Keratinocyte (primary cell): ENCODE data around the gene CDCA4. TPM values are rescaled to one million over a fixed set of nuclear protein-coding genes. Genes with fewer than 3 reads are reported as not detected.
"Not testable (repeated sequence)": the region's sequence is repeated elsewhere in the genome, so short reads cannot be mapped to it uniquely, and the experiment has no call there.

ENCODE experiments used
- DNase-seq: peaks from one replicate; pipeline ENCODE4 v3.0.0-alpha.2; 2011; ENCODE audit warnings: low read depth, missing footprints, low spot score
- FAIRE-seq: peaks from 2 replicates; lab custom pipeline; 2011; peaks lifted over from hg19 to GRCh38; lab: Jason Lieb, UNC
- H2AFZ ChIP-seq: 2 replicates; pipeline ENCODE4 v1.6.0; 2012; ENCODE audit warnings: low read length, control low read depth, inconsistent platforms; ENCODE audit not compliant: control insufficient read depth
- H3K27ac ChIP-seq: 2 replicates; pipeline ENCODE4 v1.5.1; 2011; ENCODE audit warnings: low read length; ENCODE audit not compliant: control insufficient read depth, insufficient read depth
- H3K27me3 ChIP-seq: 3 replicates; pipeline ENCODE4 v1.6.0; 2011; ENCODE audit warnings: low read length; ENCODE audit not compliant: control insufficient read depth, insufficient read depth; ENCODE audit errors: extremely low read depth
- H3K36me3 ChIP-seq, 2 experiments: 2 replicates in 1 of 2; 3 replicates in 1 of 2; pipeline ENCODE4 v1.5.1; 2011; ENCODE audit warnings: low read length in 2 of 2, mild to moderate bottlenecking in 1 of 2; ENCODE audit not compliant: control insufficient read depth in 2 of 2, insufficient read depth in 2 of 2; ENCODE audit errors: extremely low read depth in 1 of 2
- H3K4me1 ChIP-seq: 3 replicates; pipeline ENCODE4 v1.5.1; 2011; ENCODE audit warnings: low read length; ENCODE audit not compliant: control insufficient read depth, insufficient read depth; ENCODE audit errors: extremely low read depth
- H3K4me2 ChIP-seq: 3 replicates; pipeline ENCODE4 v1.6.0; 2011; ENCODE audit warnings: low read depth, low read length; ENCODE audit not compliant: control insufficient read depth, insufficient read depth; ENCODE audit errors: extremely low read depth
- H3K4me3 ChIP-seq, 3 experiments: fragments of 200-600 bp in 1 of 3; sonication (generic) in 1 of 3; 2 replicates in 2 of 3; 3 replicates in 1 of 3; pipeline ENCODE4 v1.5.1; 2011 to 2016; ENCODE audit warnings: low read length in 3 of 3, mild to moderate bottlenecking in 3 of 3, control low read depth in 2 of 3, inconsistent platforms in 1 of 3, low read depth in 1 of 3, mixed read lengths in 1 of 3, mixed run types in 1 of 3, moderate library complexity in 1 of 3; ENCODE audit not compliant: control insufficient read depth in 2 of 3, insufficient read depth in 2 of 3; ENCODE audit errors: extremely low read depth in 1 of 3
- H3K79me2 ChIP-seq: 2 replicates; pipeline ENCODE4 v1.6.0; 2012; ENCODE audit warnings: low read length; ENCODE audit not compliant: control insufficient read depth, insufficient read depth
- H3K9ac ChIP-seq: 3 replicates; pipeline ENCODE4 v1.6.0; 2011; ENCODE audit warnings: low read length; ENCODE audit not compliant: control insufficient read depth, insufficient read depth; ENCODE audit errors: extremely low read depth
- H3K9me1 ChIP-seq: 3 replicates; pipeline ENCODE4 v1.6.0; 2011; ENCODE audit warnings: low read length; ENCODE audit not compliant: control insufficient read depth, insufficient read depth; ENCODE audit errors: extremely low read depth
- H3K9me3 ChIP-seq: 2 replicates; pipeline ENCODE4 v1.5.1; 2012; ENCODE audit warnings: low read depth, low read length; ENCODE audit not compliant: control insufficient read depth
- H4K20me1 ChIP-seq: 3 replicates; pipeline ENCODE4 v1.6.0; 2011; ENCODE audit warnings: low read length; ENCODE audit not compliant: control insufficient read depth, insufficient read depth; ENCODE audit errors: extremely low read depth
- CTCF ChIP-seq, 3 experiments: IDR thresholded peaks in 1 of 3; conservative IDR thresholded peaks in 1 of 3; optimal IDR thresholded peaks in 1 of 3; 2 replicates in 2 of 3; 3 replicates in 1 of 3; pipeline versions ENCODE3 to v1.5.1; 2011; ENCODE audit warnings: low read length in 3 of 3, mild to moderate bottlenecking in 3 of 3, moderate library complexity in 2 of 3, control low read depth in 1 of 3, inconsistent platforms in 1 of 3; ENCODE audit not compliant: insufficient read depth in 2 of 3; ENCODE audit errors: extremely low read depth in 1 of 3
- EZH2 ChIP-seq: IDR thresholded peaks from one replicate; pipeline ENCODE4 v1.6.1; 2012; ENCODE audit warnings: inconsistent platforms, mild to moderate bottlenecking, low read length, moderate library complexity
- dilution Hi-C: fragments of 300-500 bp; cut with MboI; formaldehyde crosslinking; loops from one replicate; pipeline ENCODE4 v1.7.0; 2020; ENCODE audit warnings: low sequenced_read_pairs; ENCODE audit not compliant: extremely low pct_ligation_motif_present
- polyA plus RNA-seq, 5 experiments: library from polyadenylated mRNA; depleted of rRNA in 3 of 5; stranded (reverse) in 3 of 5; stranded (forward) in 1 of 5; unstranded in 1 of 5; fragments of >200 nt; gene quantifications; 1 replicate in 1 of 5; 2 replicates in 3 of 5; 3 replicates in 1 of 5; pipeline versions ENCODE4 v1.2.1 to v1.2.3, GENCODE V29; 2011 to 2012; ENCODE audit warnings: missing spikeins in 2 of 5, low read depth in 1 of 5, low replicate concordance in 1 of 5

Gene CDCA4
- polyA plus RNA-seq, 1 donor (not counting 4 experiments of a cell fraction or from before 2014, with no cell fraction given), result 35.7 TPM

GRCh38 chr14:105039458-105040205 is 18.7 kb upstream of the CDCA4 start:
- DNase-seq (no peak), FAIRE-seq (no peak)
- Histone ChIP-seq H3K36me3 (peaks cover 0 to 10% of the 10 kb centered on the region in 2 experiments), H4K20me1 (no peaks in the 10 kb centered on the region), H3K27me3 (no peaks in the 10 kb centered on the region), H3K4me3 (no peak overlapping the region), H3K9me1 (no peaks in the 10 kb centered on the region), H3K9me3 (no peaks in the 10 kb centered on the region), H3K9ac (no peak overlapping the region), H2AFZ (no peak overlapping the region), H3K4me2 (no peak overlapping the region), H3K4me1 (peaks cover 2% of the 10 kb centered on the region), H3K27ac (no peak overlapping the region), H3K79me2 (no peaks in the 10 kb centered on the region)
- TF ChIP-seq CTCF (optimal IDR thresholded peaks at IDR 0.05 in 1 of 3, IDR thresholded peaks at IDR 0.05 in 1 of 3, conservative IDR thresholded peaks at IDR 0.05 in 1 of 3; ENCODE audit: extremely low read depth in 1 of 3, insufficient read depth in 2 of 3, low read length in 3 of 3), result no peak
- TF ChIP-seq EZH2, result no peak
- dilution Hi-C loops, result no loop called here

DNA sequence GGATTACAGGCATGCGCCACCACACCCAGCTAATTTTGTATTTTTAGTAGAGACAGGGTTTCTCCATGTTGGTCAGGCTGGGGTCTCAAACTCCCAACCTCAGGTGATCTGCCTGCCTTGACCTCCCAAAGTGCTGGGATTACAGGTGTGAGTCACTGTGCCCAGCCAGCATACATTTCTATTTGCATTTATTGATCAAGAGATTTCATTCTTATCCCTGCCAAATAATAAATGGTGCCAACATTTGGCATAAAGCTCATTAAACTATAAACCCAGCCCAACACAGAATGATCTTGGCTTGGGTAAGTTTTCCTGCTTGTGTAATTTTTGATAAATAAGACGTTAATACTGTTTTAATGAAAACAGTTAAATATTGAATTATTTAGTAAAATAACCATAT is 14.7 kb upstream of the CDCA4 start:
- H3K4me2 ChIP-seq, H3K27me3 ChIP-seq, FAIRE-seq, H3K79me2 ChIP-seq, H4K20me1 ChIP-seq, H3K4me3 ChIP-seq, H3K9me3 ChIP-seq, H3K36me3 ChIP-seq, DNase-seq, H3K9me1 ChIP-seq, H3K27ac ChIP-seq, H2AFZ ChIP-seq, H3K9ac ChIP-seq, H3K4me1 ChIP-seq, dilution Hi-C loops: not testable (repeated sequence)
